ENCODE measurements around the gene MAP2K1.

Gene MAP2K1

GRCh38 chr15:66504563-66505429 is 118.1 kb downstream of the MAP2K1 start, which contains the start of the genes RPL4 and ZWILCH:
TSS of gene RPL4 (minus strand) at chr15:66504855. CDS start at chr15:66504790, 65 bp downstream.
TSS of gene ZWILCH (plus strand) at chr15:66505326. CDS start at chr15:66505339, 13 bp downstream.
- DNase-seq (ENCODE audit: low read depth): peak; percentile 90

- no peak for DNase-seq (ENCODE audit: low read depth)
Observed at GRCh38 chr15:66505430-66505811, 118.7 kb downstream of the MAP2K1 start.

DNA sequence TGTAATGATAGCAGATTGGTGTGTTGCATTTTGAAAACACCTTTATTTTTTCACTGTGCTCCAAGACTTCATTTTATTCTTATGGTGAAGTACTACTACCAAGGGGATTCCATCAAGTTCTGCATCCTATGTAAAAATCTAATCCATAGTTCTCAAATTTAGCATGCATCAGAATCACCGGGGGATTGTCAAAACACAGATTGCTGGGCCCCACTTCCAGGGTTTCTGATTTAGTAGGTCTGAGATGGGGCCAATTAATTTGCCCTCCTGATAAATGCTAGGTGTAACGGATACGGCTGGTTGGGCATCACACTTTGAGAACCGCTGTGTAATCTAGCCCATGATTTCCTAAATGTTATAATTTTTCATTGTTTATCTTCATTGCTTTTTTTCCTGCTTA is 119.1 kb downstream of the MAP2K1 start:
- DNase-seq (ENCODE audit: low read depth): peak; percentile 3

DNA sequence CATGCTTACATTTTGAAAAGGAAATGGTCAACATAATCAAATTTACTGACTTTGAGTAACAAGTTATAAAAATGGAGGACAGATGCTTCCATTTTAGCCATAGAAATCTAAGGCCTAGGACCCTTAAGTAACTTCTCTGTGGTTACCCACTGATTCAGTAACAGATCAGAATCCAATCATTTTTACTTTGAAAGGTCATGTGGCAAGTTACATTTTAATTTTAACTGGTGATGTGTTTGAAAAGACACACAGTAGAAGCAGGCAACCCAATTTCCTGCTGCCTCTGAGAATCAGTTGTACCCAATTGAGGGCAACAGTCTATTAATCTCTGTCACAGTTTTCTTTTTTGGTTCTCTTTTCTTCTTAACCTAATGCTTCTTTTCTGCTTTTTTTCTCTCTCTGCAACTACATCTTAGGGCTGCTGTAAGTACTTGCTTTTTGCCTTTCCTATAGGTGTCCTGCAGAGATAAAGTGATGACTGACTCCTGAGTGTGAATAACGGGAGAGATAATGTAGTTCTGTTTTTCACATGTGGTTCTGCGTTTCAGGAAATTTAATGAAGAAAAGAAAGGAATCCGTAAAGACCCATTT is 121.7 kb downstream of the MAP2K1 start:
- DNase-seq (ENCODE audit: low read depth): no peak

DNA sequence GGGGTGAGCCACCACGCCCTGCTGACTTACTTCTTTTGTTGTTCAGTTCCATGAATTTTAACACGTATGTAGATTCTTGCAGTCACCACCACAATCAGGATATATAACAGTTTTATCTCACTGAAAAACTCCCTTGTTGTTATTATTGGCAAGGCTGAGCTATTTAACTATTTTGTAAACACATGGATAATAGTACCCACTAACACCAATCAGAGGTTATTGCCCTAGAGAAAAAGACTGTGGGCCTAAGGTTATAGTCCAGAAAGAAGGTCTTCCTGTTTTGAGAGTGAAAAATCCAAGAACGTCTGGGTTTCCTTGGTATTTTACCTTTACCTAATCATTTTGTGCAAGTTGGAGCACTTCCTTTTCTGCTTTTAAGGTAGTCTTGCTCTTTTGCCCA is 127.9 kb downstream of the MAP2K1 start:
- no peak for DNase-seq (ENCODE audit: low read depth)

DNA sequence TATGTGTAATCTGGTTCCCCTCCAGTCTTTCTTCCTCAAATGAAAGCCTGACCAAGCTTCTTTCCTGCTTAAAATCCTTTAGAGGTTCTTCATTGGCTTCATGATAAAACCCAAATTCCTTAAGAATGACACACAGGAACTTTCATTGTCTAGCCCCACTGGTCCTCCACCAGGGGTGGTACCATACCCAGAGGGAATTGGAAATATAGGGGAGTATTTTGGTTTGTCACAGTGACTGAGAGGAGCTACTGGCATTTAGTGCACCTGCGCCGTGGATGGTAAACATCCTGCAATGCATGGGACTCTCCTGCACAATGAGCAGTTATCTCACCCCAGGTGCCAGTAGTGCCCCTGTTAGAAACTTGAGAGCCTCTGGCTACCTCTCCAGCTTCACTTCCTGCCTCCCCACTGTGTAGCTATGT is 129.2 kb downstream of the MAP2K1 start:
- peak; percentile 55 for DNase-seq (ENCODE audit: low read depth)

DNA sequence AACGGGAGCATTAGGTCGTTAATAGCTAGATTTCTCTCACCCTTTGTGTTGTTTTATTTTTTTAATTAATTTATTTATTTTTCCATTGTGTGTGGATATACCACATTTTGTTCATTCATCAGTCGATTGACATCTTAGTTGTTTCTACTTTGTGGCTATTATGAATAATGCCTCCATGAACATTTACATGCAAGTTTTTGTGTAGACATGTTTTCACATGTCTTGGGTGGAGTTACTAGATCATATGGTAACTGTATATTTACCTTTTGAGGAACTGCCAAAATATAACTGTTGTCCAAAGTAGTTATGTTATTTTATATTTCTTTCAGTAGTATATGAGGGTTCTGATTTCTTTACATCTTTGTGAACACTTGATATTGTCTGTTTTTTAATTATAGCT is 137.2 kb downstream of the MAP2K1 start:
- no peak for DNase-seq (ENCODE audit: low read depth)

GRCh38 chr15:66524838-66525237 is 138.1 kb downstream of the MAP2K1 start:
- DNase-seq (ENCODE audit: low read depth): no peak

- DNase-seq (ENCODE audit: low read depth): no peak
Observed at GRCh38 chr15:66535056-66535455, 148.3 kb downstream of the MAP2K1 start.

Measured in EH (cell line).